Caco-2 (cell line): ENCODE measurements around the gene VDR. TPM values are rescaled to one million over a fixed set of nuclear protein-coding genes. Genes with fewer than 3 reads are reported as not detected.
A peak's percentile ranks its signal among the peaks of the same experiment; 100 is the strongest.

ENCODE experiments used
- BruUV-seq: library from RNA; stranded (reverse); fragments of 400-500 nt; replicated peaks from 2 replicates; lab custom pipeline; 2021; lab: Mats Ljungman, UMichigan
- CTCF ChIA-PET: fragments of 300-600 bp; sonication (Branson Sonifier 250); formaldehyde crosslinking; loops from one replicate; lab custom pipeline; 2022; ENCODE audit warnings: antibody characterized with exemption; lab: Charles Lee
- POLR2A ChIA-PET: fragments of 300-600 bp; sonication (Branson Sonifier 250); formaldehyde crosslinking; loops from one replicate; lab custom pipeline; 2022; ENCODE audit warnings: antibody characterized with exemption; lab: Charles Lee
- DNase-seq, 2 experiments: peaks; one replicate each; pipeline versions ENCODE4 v3.0.0 to v3.0.0-alpha.2; 2020 to 2022
- H3K27me3 ChIP-seq: replicated peaks from 2 replicates; pipeline ENCODE4 v1.6.0; 2011; ENCODE audit warnings: low read length; ENCODE audit not compliant: control insufficient read depth, insufficient read depth
- H3K36me3 ChIP-seq: 2 replicates; pipeline ENCODE4 v1.5.1; 2011; ENCODE audit warnings: low read length; ENCODE audit not compliant: control insufficient read depth, insufficient read depth
- H3K4me1 ChIP-seq: fragments of 250-450 bp; sonication (Bioruptor Pico); 2 replicates; pipeline ENCODE4 v1.5.1; 2020; ENCODE audit warnings: mild to moderate bottlenecking
- H3K4me3 ChIP-seq: 2 replicates; pipeline ENCODE4 v1.5.1; 2011; ENCODE audit warnings: low read depth, mild to moderate bottlenecking, control low read depth, low read length
- H3K9me3 ChIP-seq: fragments of 250-450 bp; sonication (Bioruptor Pico); 2 replicates; pipeline ENCODE4 v1.5.1; 2020; ENCODE audit warnings: mild to moderate bottlenecking, moderate library complexity
- H3K27ac Mint-ChIP-seq: one replicate; pipeline ENCODE4 v1.8.0; 2022; ENCODE audit warnings: mixed read lengths; ENCODE audit not compliant: unreplicated experiment
- H3K27me3 Mint-ChIP-seq: one replicate; pipeline ENCODE4 v1.8.0; 2022; ENCODE audit warnings: mixed read lengths; ENCODE audit not compliant: insufficient read depth, unreplicated experiment
- H3K36me3 Mint-ChIP-seq: one replicate; pipeline ENCODE4 v1.8.0; 2022; ENCODE audit warnings: mild to moderate bottlenecking, mixed read lengths; ENCODE audit not compliant: insufficient read depth, unreplicated experiment
- H3K4me1 Mint-ChIP-seq: one replicate; pipeline ENCODE4 v1.8.0; 2022; ENCODE audit warnings: low read depth, mixed read lengths; ENCODE audit not compliant: unreplicated experiment
- H3K4me3 Mint-ChIP-seq: one replicate; pipeline ENCODE4 v1.8.0; 2022; ENCODE audit warnings: mild to moderate bottlenecking, moderate library complexity, mixed read lengths; ENCODE audit not compliant: unreplicated experiment
- H3K9me3 Mint-ChIP-seq: one replicate; pipeline ENCODE4 v1.8.0; 2022; ENCODE audit warnings: mixed read lengths; ENCODE audit not compliant: unreplicated experiment
- intact Hi-C: fragments of 100-400 bp; cut with micrococcal nuclease; formaldehyde crosslinking; loops from one replicate; pipeline ENCODE4 v1.10.0; 2022; ENCODE audit not compliant: unreplicated experiment
- total RNA-seq: library from RNA; stranded (reverse); gene quantifications from 2 replicates; pipeline ENCODE4 v1.2.3, GENCODE V29; 2022
- TF ChIP-seq, protein P1 (sequence below), 2 experiments: fragments of 200-600 bp in 1 of 2; IDR thresholded peaks; 1 replicate in 1 of 2; 2 replicates in 1 of 2; pipeline versions ENCODE4 v1.5.1 to v1.8.0; 2011 to 2022; ENCODE audit warnings: antibody characterized with exemption in 1 of 2, control low read depth in 1 of 2, inconsistent platforms in 1 of 2, low read depth in 1 of 2, low read length in 1 of 2, mild to moderate bottlenecking in 1 of 2, moderate library complexity in 1 of 2; ENCODE audit not compliant: insufficient read depth in 1 of 2, severe bottlenecking in 1 of 2, unreplicated experiment in 1 of 2

The VDR gene
- total RNA-seq, 1 experiment from 2014 or later, result 15.4 TPM

DNA sequence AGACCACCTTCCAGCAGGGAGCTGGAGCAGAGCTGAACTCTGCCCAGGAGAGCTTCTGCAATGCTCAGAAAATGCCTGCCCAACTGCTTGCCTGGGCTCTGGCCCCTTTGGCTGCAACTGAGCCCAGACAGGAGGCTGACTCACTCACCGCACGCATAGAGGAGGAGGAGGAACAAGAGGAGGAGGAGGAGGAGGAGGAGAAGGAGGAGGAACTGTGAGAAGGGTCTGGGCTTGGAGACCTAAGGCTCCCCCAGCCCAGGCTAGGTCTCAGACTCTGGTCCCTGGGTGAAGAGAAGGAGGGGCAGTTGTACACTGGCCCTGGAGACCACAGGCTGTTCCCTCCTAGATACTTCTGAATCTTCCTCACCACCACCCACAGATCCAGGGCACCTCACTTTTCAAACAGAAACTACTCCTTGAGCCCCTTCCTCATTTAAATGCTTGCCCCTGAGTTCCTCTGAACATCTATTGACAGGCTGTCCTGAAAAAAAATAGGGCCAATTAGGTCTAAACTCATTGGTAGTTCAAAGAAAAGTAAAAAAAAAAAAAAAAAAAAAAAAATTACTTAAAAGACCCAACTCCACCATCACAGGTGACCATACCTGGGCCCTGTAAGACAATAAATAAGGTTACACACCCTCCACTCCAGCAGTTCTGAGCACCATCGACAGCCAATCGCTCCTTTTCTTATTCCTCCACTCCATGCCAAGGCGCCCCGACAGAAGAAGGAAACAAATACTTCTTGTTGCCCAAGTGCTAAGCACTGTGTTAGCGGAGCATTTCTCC lies 674 bp downstream of the VDR start:
- ChIA-PET POLR2A (interaction anchor here (0.6 to 1.9 kb wide), 15 partner anchors 11 to 202 kb away, joined by 3 to 24 read pairs (median 5); partner anchors contain the start of genes RPAP3, SENP1 and TMEM106C), CTCF (interaction anchor here (0.6 to 1.8 kb wide), 31 partner anchors 8 to 296 kb away, joined by 3 to 187 read pairs (median 5); partner anchors contain the start of genes ASB8, SLC48A1 and TMEM106C)
- peaks cover 27% of the 10 kb centered on the region for H3K36me3 Mint-ChIP-seq
- no peak for DNase-seq
- H3K4me1 ChIP-seq, result peaks cover 50% of the 10 kb centered on the region
- H3K9me3 Mint-ChIP-seq, result no peaks in the 10 kb centered on the region
- H3K27ac Mint-ChIP-seq, result no peak overlapping the region
- H3K27me3 ChIP-seq, result no peaks in the 10 kb centered on the region; the same call in 1 of the 2 replicates
- TF ChIP-seq, protein P1, sequence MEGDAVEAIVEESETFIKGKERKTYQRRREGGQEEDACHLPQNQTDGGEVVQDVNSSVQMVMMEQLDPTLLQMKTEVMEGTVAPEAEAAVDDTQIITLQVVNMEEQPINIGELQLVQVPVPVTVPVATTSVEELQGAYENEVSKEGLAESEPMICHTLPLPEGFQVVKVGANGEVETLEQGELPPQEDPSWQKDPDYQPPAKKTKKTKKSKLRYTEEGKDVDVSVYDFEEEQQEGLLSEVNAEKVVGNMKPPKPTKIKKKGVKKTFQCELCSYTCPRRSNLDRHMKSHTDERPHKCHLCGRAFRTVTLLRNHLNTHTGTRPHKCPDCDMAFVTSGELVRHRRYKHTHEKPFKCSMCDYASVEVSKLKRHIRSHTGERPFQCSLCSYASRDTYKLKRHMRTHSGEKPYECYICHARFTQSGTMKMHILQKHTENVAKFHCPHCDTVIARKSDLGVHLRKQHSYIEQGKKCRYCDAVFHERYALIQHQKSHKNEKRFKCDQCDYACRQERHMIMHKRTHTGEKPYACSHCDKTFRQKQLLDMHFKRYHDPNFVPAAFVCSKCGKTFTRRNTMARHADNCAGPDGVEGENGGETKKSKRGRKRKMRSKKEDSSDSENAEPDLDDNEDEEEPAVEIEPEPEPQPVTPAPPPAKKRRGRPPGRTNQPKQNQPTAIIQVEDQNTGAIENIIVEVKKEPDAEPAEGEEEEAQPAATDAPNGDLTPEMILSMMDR (IDR thresholded peaks at IDR 0.05; ENCODE audit: insufficient read depth in 1 of 2, low read depth in 1 of 2, low read length in 1 of 2, severe bottlenecking in 1 of 2, unreplicated experiment in 1 of 2), result no peak
- peak overlapping the region; percentile 76 for H3K4me3 Mint-ChIP-seq
- no peaks in the 10 kb centered on the region for H3K27me3 Mint-ChIP-seq
- peaks cover 58% of the 10 kb centered on the region for H3K4me1 Mint-ChIP-seq
- peak overlapping the region; percentile 36 for H3K4me3 ChIP-seq
- TSS peak; percentile 71 for BruUV-seq
- intact Hi-C loops, result no loop called here
- no peaks in the 10 kb centered on the region for H3K36me3 ChIP-seq
- no peaks in the 10 kb centered on the region for H3K9me3 ChIP-seq

DNA sequence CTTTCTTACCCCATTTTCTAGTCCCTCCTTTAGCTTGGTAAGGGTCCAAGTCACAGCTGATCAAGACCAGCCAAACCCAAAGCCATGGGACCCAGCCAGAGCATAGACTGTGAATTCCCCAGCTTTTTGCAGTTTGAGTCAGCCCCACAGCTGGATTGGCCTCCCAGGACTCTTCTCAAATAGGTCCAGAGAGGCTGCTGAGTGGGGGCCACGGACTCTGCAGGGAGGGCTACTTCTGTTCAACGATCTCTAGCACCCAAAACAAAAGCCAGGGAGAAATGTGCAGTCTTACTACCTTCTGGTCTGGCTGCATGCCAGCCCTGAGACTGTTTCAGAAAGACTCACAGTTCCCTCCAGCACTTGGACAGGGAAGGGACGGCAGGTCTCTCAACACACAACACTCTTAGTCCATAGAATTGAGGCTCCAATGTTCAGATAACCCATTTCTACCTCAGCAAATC lies 1.6 kb downstream of the VDR start:
- Mint-ChIP-seq H3K4me1 (peaks cover 49% of the 10 kb centered on the region), H3K27ac (no peak overlapping the region), H3K36me3 (peaks cover 27% of the 10 kb centered on the region), H3K27me3 (no peaks in the 10 kb centered on the region), H3K4me3 (no peak overlapping the region), H3K9me3 (no peaks in the 10 kb centered on the region)
- Histone ChIP-seq H3K27me3 (no peaks in the 10 kb centered on the region; the same call in 1 of the 2 replicates), H3K4me3 (no peak overlapping the region), H3K4me1 (peaks cover 41% of the 10 kb centered on the region), H3K36me3 (no peaks in the 10 kb centered on the region), H3K9me3 (no peaks in the 10 kb centered on the region)
- no peak for DNase-seq
- TF ChIP-seq, protein P1 (IDR thresholded peaks at IDR 0.05; ENCODE audit: insufficient read depth in 1 of 2, low read depth in 1 of 2, low read length in 1 of 2, severe bottlenecking in 1 of 2, unreplicated experiment in 1 of 2), result no peak
- POLR2A ChIA-PET, result no interaction called here
- BruUV-seq, result no TSS peak
- CTCF ChIA-PET, result no interaction called here
- intact Hi-C loops, result no loop called here

- TF ChIP-seq, protein P1 (IDR thresholded peaks at IDR 0.05; ENCODE audit: insufficient read depth in 1 of 2, low read depth in 1 of 2, low read length in 1 of 2, severe bottlenecking in 1 of 2, unreplicated experiment in 1 of 2), result no peak
- H3K27ac Mint-ChIP-seq, result no peak overlapping the region
- H3K9me3 Mint-ChIP-seq, result no peaks in the 10 kb centered on the region
- H3K36me3 ChIP-seq, result 0 out of 2 replicates have a peak, but pooled peaks cover 1% of the 10 kb centered on the region
- POLR2A ChIA-PET, result no interaction called here
- intact Hi-C loops, result no loop called here
- H3K4me1 ChIP-seq, result peaks cover 32% of the 10 kb centered on the region
- no peaks in the 10 kb centered on the region; the same call in 1 of the 2 replicates for H3K27me3 ChIP-seq
- BruUV-seq, result no TSS peak
- CTCF ChIA-PET, result no interaction called here
- no peak overlapping the region for H3K4me3 Mint-ChIP-seq
- peaks cover 39% of the 10 kb centered on the region for H3K4me1 Mint-ChIP-seq
- H3K27me3 Mint-ChIP-seq, result no peaks in the 10 kb centered on the region
- DNase-seq, result no peak
- H3K36me3 Mint-ChIP-seq, result peaks cover 24% of the 10 kb centered on the region
- H3K9me3 ChIP-seq, result no peaks in the 10 kb centered on the region
- H3K4me3 ChIP-seq, result no peak overlapping the region
Observed at GRCh38 chr12:47902131-47902639, 2.6 kb downstream of the VDR start.
